Common myeloid progenitor, CD34-positive (primary cell): Measurements from ENCODE around the gene KDM5A.

Experiments used
- CTCF ChIA-PET: fragments of 350-600 bp; sonication (Branson Sonifier 250); formaldehyde crosslinking; loops from one replicate; lab custom pipeline; 2021; ENCODE audit warnings: antibody characterized with exemption; lab: Charles Lee
- POLR2A ChIA-PET: fragments of 350-600 bp; sonication (Branson Sonifier 250); formaldehyde crosslinking; loops from one replicate; lab custom pipeline; 2021; ENCODE audit warnings: antibody characterized with exemption; lab: Charles Lee
- DNase-seq, 3 donors: peaks; one replicate each; pipeline versions ENCODE4 v3.0.0 to v3.0.0-alpha.2; 2013
- H3K27ac ChIP-seq, 2 experiments: 1 replicate in 1 of 2; 2 replicates in 1 of 2; pipeline ENCODE4 v1.7.0; 2013; ENCODE audit warnings: inconsistent platforms in 2 of 2, low read length in 2 of 2, mild to moderate bottlenecking in 2 of 2, low read depth in 1 of 2, moderate library complexity in 1 of 2; ENCODE audit not compliant: severe bottlenecking in 2 of 2, insufficient read depth in 1 of 2, poor library complexity in 1 of 2
- H3K27me3 ChIP-seq, 5 experiments: replicated peaks in 2 of 5; 1 replicate in 3 of 5; 2 replicates in 2 of 5; pipeline versions ENCODE4 v1.6.1 to v1.7.0; 2013; ENCODE audit warnings: low read length in 4 of 5, mild to moderate bottlenecking in 2 of 5, moderate library complexity in 2 of 5, inconsistent platforms in 1 of 5; ENCODE audit not compliant: insufficient read depth in 5 of 5, control insufficient read depth in 4 of 5
- H3K36me3 ChIP-seq, 4 experiments: 1 replicate in 2 of 4; 2 replicates in 2 of 4; pipeline versions ENCODE4 v1.6.1 to v1.7.0; 2013; ENCODE audit warnings: low read length in 3 of 4, control low read depth in 1 of 4, mild to moderate bottlenecking in 1 of 4; ENCODE audit not compliant: control insufficient read depth in 4 of 4, insufficient read depth in 4 of 4
- H3K4me1 ChIP-seq, 4 experiments: 1 replicate in 3 of 4; 2 replicates in 1 of 4; pipeline versions ENCODE4 v1.6.1 to v1.7.1; 2013; ENCODE audit warnings: low read length in 3 of 4, mild to moderate bottlenecking in 3 of 4, control low read depth in 1 of 4, inconsistent platforms in 1 of 4, moderate library complexity in 1 of 4; ENCODE audit not compliant: control insufficient read depth in 4 of 4, insufficient read depth in 4 of 4; ENCODE audit errors: control extremely low read depth in 1 of 4
- H3K4me3 ChIP-seq, 7 experiments: 1 replicate in 4 of 7; 2 replicates in 3 of 7; pipeline versions ENCODE4 v1.5.1 to v1.7.0; 2013; ENCODE audit warnings: mild to moderate bottlenecking in 7 of 7, low read length in 6 of 7, moderate library complexity in 6 of 7, inconsistent platforms in 2 of 7, low read depth in 2 of 7, control low read depth in 1 of 7; ENCODE audit not compliant: insufficient read depth in 4 of 7, control insufficient read depth in 1 of 7; ENCODE audit errors: extremely low read depth in 1 of 7
- H3K9me3 ChIP-seq, 5 experiments: 1 replicate in 4 of 5; 2 replicates in 1 of 5; pipeline versions ENCODE4 v1.6.1 to v1.7.1; 2013; ENCODE audit warnings: low read length in 4 of 5, mild to moderate bottlenecking in 2 of 5, inconsistent platforms in 1 of 5, low read depth in 1 of 5, moderate library complexity in 1 of 5; ENCODE audit not compliant: control insufficient read depth in 4 of 5, insufficient read depth in 2 of 5; ENCODE audit errors: control extremely low read depth in 1 of 5
- WGBS: methylation state at CpG from one replicate; pipeline ENCODE4 v1.1.5; 2013; ENCODE audit not compliant: insufficient coverage; 5-methylcytosine and 5-hydroxymethylcytosine counted together

The KDM5A gene

GRCh38 chr12:337039-337438 lies 52.1 kb downstream of the KDM5A start:
- Histone ChIP-seq H3K4me3 (no peak overlapping the region), H3K27ac (no peak overlapping the region), H3K4me1 (no peaks in the 10 kb centered on the region), H3K27me3 (no peaks in the 10 kb centered on the region), H3K9me3 (no peaks in the 10 kb centered on the region), H3K36me3 (peaks cover 20 to 63% (median 36%) of the 10 kb centered on the region in 4 experiments)
- POLR2A ChIA-PET = no interaction called here
- WGBS = 98% methylated on average over 6 of the region's 6 CpGs
- CTCF ChIA-PET = no interaction called here
- DNase-seq = no peak

DNA sequence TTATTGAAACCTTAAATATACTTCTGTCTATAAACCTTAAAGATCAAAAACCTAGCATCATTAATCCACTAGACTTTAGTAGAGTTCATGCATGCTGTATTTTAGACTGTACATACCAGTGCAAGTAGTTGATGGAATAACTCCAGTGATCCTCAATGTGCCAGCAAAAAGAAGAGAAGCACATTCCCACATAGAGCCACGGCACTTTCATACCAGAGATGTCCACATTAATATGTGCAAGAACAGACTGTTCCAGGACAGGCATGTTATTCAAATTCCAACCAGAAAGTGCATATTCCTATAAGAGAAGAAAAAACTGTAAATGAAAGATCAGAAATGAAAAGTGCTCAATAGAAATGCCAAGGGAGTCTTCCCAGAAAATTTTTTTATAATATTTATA lies 55.0 kb downstream of the KDM5A start:
- Histone ChIP-seq H3K27me3 (no peaks in the 10 kb centered on the region), H3K36me3 (peaks cover 20 to 67% (median 42%) of the 10 kb centered on the region in 4 experiments), H3K27ac (no peak overlapping the region), H3K4me3 (no peak overlapping the region), H3K9me3 (no peaks in the 10 kb centered on the region), H3K4me1 (no peaks in the 10 kb centered on the region)
- WGBS = no CpG with 5 or more reads among the region's 1 CpG
- CTCF ChIA-PET = no interaction called here
- DNase-seq = no peak
- POLR2A ChIA-PET = no interaction called here

GRCh38 chr12:332581-333205 lies 56.4 kb downstream of the KDM5A start:
- POLR2A ChIA-PET = no interaction called here
- Histone ChIP-seq H3K27ac (no peak overlapping the region), H3K27me3 (no peaks in the 10 kb centered on the region), H3K4me1 (no peaks in the 10 kb centered on the region), H3K4me3 (no peak overlapping the region), H3K9me3 (no peaks in the 10 kb centered on the region), H3K36me3 (peaks cover 22 to 72% (median 47%) of the 10 kb centered on the region in 4 experiments)
- CTCF ChIA-PET = no interaction called here
- 100% methylated on average over 1 of the region's 2 CpGs for WGBS
- no peak for DNase-seq

DNA sequence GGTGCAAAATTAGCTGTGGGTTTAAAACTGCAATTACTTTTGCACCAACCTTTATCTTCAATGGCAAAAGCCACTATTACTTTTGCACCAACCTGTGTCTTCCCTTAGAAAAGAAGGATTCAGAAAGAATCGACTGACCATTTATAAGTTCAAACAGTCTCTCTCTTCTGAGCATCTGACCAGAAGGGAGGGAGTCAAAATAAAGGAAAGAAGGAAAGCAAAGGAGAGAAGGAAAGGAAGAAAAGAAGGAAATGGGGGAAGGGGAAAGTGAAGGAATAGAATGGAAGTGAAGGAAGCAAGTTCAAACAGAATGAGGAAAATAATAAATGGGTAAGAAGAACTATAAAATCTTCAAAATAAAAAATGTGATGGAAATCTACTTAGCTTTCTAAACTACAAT lies 57.8 kb downstream of the KDM5A start:
- Histone ChIP-seq H3K27ac (no peak overlapping the region), H3K9me3 (no peaks in the 10 kb centered on the region), H3K4me3 (no peak overlapping the region), H3K27me3 (no peaks in the 10 kb centered on the region), H3K36me3 (peaks cover 21 to 70% (median 47%) of the 10 kb centered on the region in 4 experiments), H3K4me1 (no peaks in the 10 kb centered on the region)
- DNase-seq = no peak
- ChIA-PET CTCF (interaction anchor here (0.5 to 0.8 kb wide), 2 partner anchors 16 to 106 kb away, joined by 3 to 4 read pairs; no protein-coding TSS in a partner anchor), POLR2A (no interaction called here)
- WGBS = no CpG with 5 or more reads among the region's 1 CpG

GRCh38 chr12:325906-326305 lies 63.2 kb downstream of the KDM5A start:
- H3K27ac ChIP-seq = no peak overlapping the region
- H3K27me3 ChIP-seq = no peaks in the 10 kb centered on the region
- DNase-seq = peak in 1 of 3 donors; percentile 2
- H3K36me3 ChIP-seq = peaks cover 28 to 77% (median 57%) of the 10 kb centered on the region in 4 experiments
- no peaks in the 10 kb centered on the region for H3K4me1 ChIP-seq
- POLR2A ChIA-PET = no interaction called here
- WGBS = 96% methylated on average over 6 of the region's 6 CpGs
- H3K4me3 ChIP-seq = no peak overlapping the region
- H3K9me3 ChIP-seq = no peaks in the 10 kb centered on the region
- CTCF ChIA-PET = no interaction called here

GRCh38 chr12:323507-323906 lies 65.6 kb downstream of the KDM5A start:
- no peaks in the 10 kb centered on the region for H3K4me1 ChIP-seq
- H3K27ac ChIP-seq = no peak overlapping the region
- CTCF ChIA-PET = no interaction called here
- DNase-seq = no peak
- no peaks in the 10 kb centered on the region for H3K27me3 ChIP-seq
- H3K36me3 ChIP-seq = peaks cover 35 to 84% (median 59%) of the 10 kb centered on the region in 4 experiments
- POLR2A ChIA-PET = no interaction called here
- H3K4me3 ChIP-seq = no peak overlapping the region
- 100% methylated on average over 2 of the region's 2 CpGs for WGBS
- H3K9me3 ChIP-seq = no peaks in the 10 kb centered on the region

DNA sequence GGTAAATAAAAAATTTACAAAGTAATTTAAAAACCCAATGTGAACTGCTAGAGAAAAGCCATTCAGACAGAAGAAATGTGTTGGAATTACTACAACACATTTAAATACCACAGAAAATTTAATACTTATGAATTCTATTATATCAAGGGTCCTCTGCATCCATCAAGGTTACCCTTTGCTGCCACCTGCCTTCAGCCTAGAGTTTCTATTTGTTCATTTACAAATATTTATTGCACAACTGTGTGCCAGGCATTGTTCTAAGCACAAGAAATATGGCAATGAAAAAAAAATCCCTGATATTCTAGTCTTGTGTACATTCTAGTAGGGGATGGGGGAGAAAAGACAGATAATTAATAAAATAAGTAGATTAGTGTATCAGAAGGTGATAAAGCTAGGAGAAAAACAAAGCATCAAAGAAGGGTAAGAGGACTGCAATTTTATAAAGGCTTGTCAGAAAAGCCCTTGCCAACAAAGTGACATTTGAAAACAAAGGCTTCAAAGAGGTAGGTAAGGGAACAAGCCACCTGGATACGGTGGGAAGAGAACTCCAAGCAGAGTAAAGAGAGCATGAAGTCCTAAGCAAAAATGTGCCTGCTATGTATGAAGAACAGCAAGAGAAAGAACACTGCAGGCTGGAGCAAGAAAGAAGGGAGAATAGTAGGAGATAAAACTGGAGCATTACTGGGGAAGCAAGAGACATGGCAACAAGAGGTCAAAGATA lies 67.4 kb downstream of the KDM5A start:
- ChIA-PET POLR2A (no interaction called here), CTCF (no interaction called here)
- Histone ChIP-seq H3K9me3 (no peaks in the 10 kb centered on the region), H3K4me3 (no peak overlapping the region), H3K4me1 (no peaks in the 10 kb centered on the region), H3K27me3 (no peaks in the 10 kb centered on the region), H3K27ac (no peak overlapping the region), H3K36me3 (peaks cover 29 to 91% (median 67%) of the 10 kb centered on the region in 4 experiments)
- peak; percentile 9 to 41 (median 32) for DNase-seq
- 100% methylated on average over 1 of the region's 1 CpG for WGBS
